ENCODE measurements around the gene SUMF1. TPM values are rescaled to one million over a fixed set of nuclear protein-coding genes. Genes with fewer than 3 reads are reported as not detected.

SUMF1 gene
- total and polyA plus RNA-seq, 2 of the 4 experiments (the other 2 are of a cell fraction): 26.3 to 38.4 TPM

GRCh38 chr3:4509983-4510755 lies 43.1 kb upstream of the SUMF1 start:
- Histone ChIP-seq H3K27ac (ENCODE audit: insufficient read depth, low read length) (no peak overlapping the region), H3K9ac (ENCODE audit: low read depth, low read length) (no peak overlapping the region), H3K4me3 (ENCODE audit: insufficient read depth, low read depth, low read length) (no peak overlapping the region), H3K4me1 (ENCODE audit: control insufficient read depth, insufficient read depth, low read length) (no peaks in the 10 kb centered on the region), H2BK120ac (ENCODE audit: low read depth, low read length) (no peak overlapping the region), H3K9me1 (ENCODE audit: insufficient read depth, low read length) (no peaks in the 10 kb centered on the region), H2BK15ac (ENCODE audit: low read depth, low read length) (no peak overlapping the region), H3K9me3 (ENCODE audit: control insufficient read depth, insufficient read depth, low read length) (no peaks in the 10 kb centered on the region), H3K79me1 (ENCODE audit: low read depth in 1 of 2, low read length in 2 of 2) (no peaks in the 10 kb centered on the region), H2AK9ac (replicated peaks; ENCODE audit: low read depth, low read length, poor library complexity) (no peak overlapping the region), H2BK5ac (ENCODE audit: low read depth, low read length, poor library complexity, severe bottlenecking) (no peak overlapping the region), H2AK5ac (ENCODE audit: low read depth, low read length) (no peak overlapping the region), H3K4me2 (ENCODE audit: low read depth, low read length) (no peak overlapping the region), H2BK20ac (ENCODE audit: low read depth, low read length) (no peak overlapping the region), H3K23ac (ENCODE audit: low read depth, low read length) (no peak overlapping the region), H3K18ac (ENCODE audit: low read depth, low read length) (no peak overlapping the region), H4K8ac (ENCODE audit: low read depth in 2 of 2, low read length in 2 of 2) (no peak overlapping the region), H4K20me1 (ENCODE audit: insufficient read depth, low read length) (no peaks in the 10 kb centered on the region), H3K4ac (ENCODE audit: low read depth, low read length) (no peak overlapping the region), H4K91ac (ENCODE audit: insufficient read depth, low read depth, low read length) (no peak overlapping the region), H3K14ac (replicated peaks; ENCODE audit: low read depth, low read length) (no peak overlapping the region), H4K5ac (ENCODE audit: low read depth, low read length) (no peak overlapping the region), H3K36me3 (ENCODE audit: control insufficient read depth, insufficient read depth, low read length) (no peaks in the 10 kb centered on the region), H2AFZ (replicated peaks; ENCODE audit: low read length, poor library complexity) (no peak overlapping the region), H3K56ac (ENCODE audit: extremely low read depth, insufficient read depth, low read length) (no peak overlapping the region), H3K27me3 (ENCODE audit: control insufficient read depth, insufficient read depth, low read length) (no peaks in the 10 kb centered on the region)
- in situ Hi-C loops (cut with MboI; ENCODE audit: low sequenced_read_pairs): no loop called here
- ChIA-PET POLR2A (ENCODE audit: unreplicated experiment) (no interaction called here), CTCF (no interaction called here)
- WGBS, 2 experiments (ENCODE audit: extremely low coverage in 2 of 2, insufficient read length in 1 of 2): 74% methylated on average over 3 of the region's 5 CpGs; no CpG with 5 or more reads in 1 of the 2 experiments
- no peak for DNase-seq
- no TSS peak for BruUV-seq (replicated peaks)
- intact Hi-C loops (cut with micrococcal nuclease): no loop called here
- dilution Hi-C loops (cut with HindIII; ENCODE audit: low sequenced_read_pairs, unreplicated experiment): no loop called here
- TF ChIP-seq RFX5 (IDR thresholded peaks at IDR 0.05; ENCODE audit: low read depth, low read length) (no peak), ELK1 (IDR thresholded peaks at IDR 0.05; ENCODE audit: borderline replicate concordance, low read depth, low read length) (no peak), BHLHE40 (IDR thresholded peaks at IDR 0.05; ENCODE audit: low read depth, low read length) (no peak), RAD21 (IDR thresholded peaks at IDR 0.05; ENCODE audit: low read length) (no peak)
- no peak for ATAC-seq (ENCODE audit: low read depth)
